Measurements from ENCODE around the gene GBA2.

GRCh38 chr9:35771943-35772342 lies 22.9 kb upstream of the GBA2 start:
- TF ChIP-seq YY1 (IDR thresholded peaks at IDR 0.05; ENCODE audit: insufficient read depth, insufficient read length) (no peak), SUZ12 (IDR thresholded peaks at IDR 0.05; ENCODE audit: extremely low read depth, insufficient read depth, insufficient read length) (no peak), ZNF274 (IDR thresholded peaks at IDR 0.05; ENCODE audit: low read depth, low read length) (no peak)
